IPS-20b (cell line): ENCODE data around the gene CDADC1.

Experiments
- H3K27ac ChIP-seq: one replicate; pipeline ENCODE4 v1.5.1; 2013; ENCODE audit warnings: low read length
- H3K27me3 ChIP-seq: 2 replicates; pipeline ENCODE4 v1.6.1; 2013; ENCODE audit warnings: mild to moderate bottlenecking, low read length, inconsistent platforms; ENCODE audit not compliant: insufficient read depth
- H3K36me3 ChIP-seq: 2 replicates; pipeline ENCODE4 v1.6.1; 2013; ENCODE audit warnings: low read depth, mild to moderate bottlenecking, inconsistent platforms, low read length, moderate library complexity; ENCODE audit not compliant: insufficient read depth
- H3K4me1 ChIP-seq: 2 replicates; pipeline ENCODE4 v1.6.1; 2013; ENCODE audit warnings: mild to moderate bottlenecking, control low read depth, inconsistent platforms, low read length, moderate library complexity; ENCODE audit not compliant: insufficient read depth
- H3K4me3 ChIP-seq: 2 replicates; pipeline ENCODE4 v1.5.1; 2013; ENCODE audit warnings: mild to moderate bottlenecking, low read length, inconsistent platforms
- H3K9ac ChIP-seq: 2 replicates; pipeline ENCODE4 v1.6.1; 2013; ENCODE audit warnings: low read depth, mild to moderate bottlenecking, inconsistent platforms, low read length, moderate library complexity
- H3K9me3 ChIP-seq: 2 replicates; pipeline ENCODE4 v1.6.1; 2013; ENCODE audit warnings: mild to moderate bottlenecking, low read depth, low read length, inconsistent platforms; ENCODE audit not compliant: insufficient read depth

The CDADC1 gene

DNA sequence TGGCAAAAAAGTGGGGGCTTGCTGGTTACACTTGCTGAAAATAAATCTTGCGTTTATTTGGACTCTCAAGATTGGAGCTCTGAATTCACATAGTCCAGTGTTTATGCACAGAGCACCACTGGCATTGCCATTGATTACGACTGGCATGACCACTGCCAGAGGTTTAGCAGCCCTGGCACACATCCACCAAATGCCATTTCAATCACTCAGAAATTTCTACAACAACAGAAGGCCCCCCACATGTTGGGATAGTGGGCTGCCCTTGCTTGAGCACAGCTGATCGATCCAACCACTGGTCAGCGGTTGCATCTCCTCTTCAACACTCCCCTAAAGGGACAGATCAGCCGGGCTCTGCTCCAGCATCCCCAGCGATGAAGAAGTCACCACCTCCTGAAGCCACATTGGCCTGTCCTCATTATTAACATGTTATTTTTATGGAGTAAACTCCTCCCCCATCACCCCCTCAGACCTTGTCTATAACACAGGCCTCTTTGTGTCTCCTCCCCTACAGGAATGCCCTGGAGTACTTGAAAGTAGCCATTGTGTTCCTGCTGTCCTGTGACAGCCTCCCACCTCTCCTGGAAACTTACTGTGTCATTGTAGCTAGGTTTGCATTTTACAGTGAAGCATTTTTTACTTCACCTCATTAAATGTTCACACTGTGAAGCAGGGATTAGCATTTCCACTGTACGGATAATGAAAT, 51.3 kb downstream of the CDADC1 start:
- Histone ChIP-seq H3K27ac (no peak overlapping the region), H3K36me3 (no peaks in the 10 kb centered on the region), H3K27me3 (no peaks in the 10 kb centered on the region), H3K9me3 (no peaks in the 10 kb centered on the region), H3K4me1 (no peaks in the 10 kb centered on the region), H3K4me3 (no peak overlapping the region), H3K9ac (no peak overlapping the region)

DNA sequence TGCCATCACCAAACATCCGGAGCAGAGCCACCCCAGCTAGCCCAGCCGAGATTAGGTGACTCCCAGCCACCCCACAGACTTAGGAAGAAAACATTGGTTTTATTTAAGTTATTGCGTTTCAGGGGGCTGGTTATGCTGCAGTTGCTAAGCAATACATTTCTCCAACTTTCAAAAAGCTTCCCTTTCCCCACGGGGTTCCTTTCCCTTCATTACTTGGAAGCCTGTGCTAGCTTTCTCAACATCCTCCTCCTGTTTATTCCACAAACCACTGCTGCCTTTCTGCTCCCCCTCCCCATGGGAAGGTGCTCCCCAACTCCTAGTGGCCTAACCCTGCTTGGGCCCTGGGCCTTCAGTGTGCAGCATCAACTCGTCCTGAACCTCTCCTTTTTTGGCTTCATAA, 52.6 kb downstream of the CDADC1 start:
- no peak overlapping the region for H3K27ac ChIP-seq
- H3K4me3 ChIP-seq = no peak overlapping the region
- no peak overlapping the region for H3K9ac ChIP-seq
- H3K9me3 ChIP-seq = no peaks in the 10 kb centered on the region
- no peaks in the 10 kb centered on the region for H3K4me1 ChIP-seq
- no peaks in the 10 kb centered on the region for H3K27me3 ChIP-seq
- H3K36me3 ChIP-seq = no peaks in the 10 kb centered on the region

DNA sequence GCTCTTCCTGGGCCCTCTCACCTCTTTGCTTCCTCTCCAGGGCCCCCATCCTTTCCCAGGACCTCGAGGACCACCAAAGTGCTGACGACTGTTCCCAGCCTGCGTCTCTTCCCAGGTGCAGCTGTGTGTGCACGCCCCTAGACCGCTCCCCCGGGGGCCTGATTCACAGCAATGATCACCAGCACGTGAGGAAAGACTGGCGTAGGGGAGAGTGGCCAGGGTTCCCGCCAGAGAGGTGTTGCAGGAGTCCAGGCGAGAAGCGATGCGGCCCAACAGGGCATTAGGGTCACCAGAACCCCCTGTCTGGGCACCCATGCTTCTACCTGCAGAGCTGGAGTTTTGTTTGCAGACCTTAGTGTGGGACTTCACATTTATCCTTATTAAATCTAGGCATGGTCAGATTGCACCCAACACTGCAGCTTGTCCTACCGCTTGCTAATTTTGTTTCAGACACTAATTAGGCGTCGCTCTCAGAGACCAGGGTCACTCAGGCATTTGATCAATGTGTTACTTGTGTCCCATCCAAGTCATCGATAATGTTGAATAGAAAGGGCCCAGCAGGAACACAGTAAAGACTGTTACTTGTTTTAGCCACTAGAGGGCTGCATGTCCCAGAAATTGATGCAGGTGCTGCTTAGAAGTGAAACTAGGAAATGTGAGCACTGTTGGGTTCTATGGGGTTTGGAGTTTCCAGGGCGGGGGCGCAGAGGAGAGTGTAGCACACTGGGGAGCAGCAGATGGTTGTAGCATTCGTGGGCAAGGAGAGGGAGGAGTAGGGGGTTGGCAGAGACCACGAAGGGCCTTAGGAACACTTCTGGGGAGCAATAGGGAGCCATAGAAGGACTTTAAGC, 53.2 kb downstream of the CDADC1 start:
- no peaks in the 10 kb centered on the region for H3K9me3 ChIP-seq
- no peaks in the 10 kb centered on the region for H3K36me3 ChIP-seq
- H3K9ac ChIP-seq = no peak overlapping the region
- no peak overlapping the region for H3K4me3 ChIP-seq
- H3K4me1 ChIP-seq = no peaks in the 10 kb centered on the region
- H3K27me3 ChIP-seq = no peaks in the 10 kb centered on the region
- H3K27ac ChIP-seq = no peak overlapping the region

DNA sequence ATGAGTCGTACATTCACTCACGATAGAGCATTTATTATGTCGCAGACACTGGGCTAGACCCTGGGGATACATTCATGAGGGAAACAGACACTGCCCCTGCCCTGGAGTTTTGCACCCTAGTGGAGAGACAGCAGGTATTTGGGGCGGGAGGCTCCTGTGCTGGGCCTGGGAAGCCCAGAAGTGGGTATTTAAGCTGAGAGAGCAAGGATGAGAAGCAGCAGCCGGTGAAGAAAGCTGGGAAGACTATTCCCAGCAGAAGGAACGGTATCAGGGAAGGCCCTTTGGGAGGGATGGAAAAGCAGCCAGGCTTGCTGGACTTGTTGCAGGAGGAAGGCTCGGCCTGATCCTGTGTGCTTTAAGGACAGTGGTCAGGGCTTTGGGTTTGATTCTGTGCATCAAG, 54.5 kb downstream of the CDADC1 start:
- Histone ChIP-seq H3K4me3 (no peak overlapping the region), H3K9ac (no peak overlapping the region), H3K27ac (no peak overlapping the region), H3K36me3 (no peaks in the 10 kb centered on the region), H3K4me1 (no peaks in the 10 kb centered on the region), H3K9me3 (no peaks in the 10 kb centered on the region), H3K27me3 (no peaks in the 10 kb centered on the region)

DNA sequence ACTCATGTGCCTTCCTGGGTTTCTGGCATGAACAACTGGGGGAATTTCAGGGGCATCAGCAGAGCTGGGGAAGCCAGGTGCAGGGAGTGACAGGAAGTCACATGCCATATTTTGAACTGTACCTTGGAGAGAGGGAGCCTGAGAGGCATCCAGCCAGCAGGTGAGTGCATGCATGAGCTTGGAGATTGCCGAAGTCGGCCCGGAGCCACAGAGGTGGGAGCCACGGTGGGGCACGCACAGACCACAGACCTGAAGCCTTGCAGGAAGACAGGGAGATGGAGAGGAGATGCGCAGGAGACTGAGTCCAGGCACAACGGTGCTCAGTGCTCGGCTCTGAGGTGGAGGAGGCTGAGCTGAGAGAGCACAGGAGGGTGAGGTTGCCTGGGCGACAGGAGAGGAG, 55.1 kb downstream of the CDADC1 start:
- no peaks in the 10 kb centered on the region for H3K9me3 ChIP-seq
- no peak overlapping the region for H3K27ac ChIP-seq
- H3K27me3 ChIP-seq = no peaks in the 10 kb centered on the region
- no peak overlapping the region for H3K4me3 ChIP-seq
- H3K36me3 ChIP-seq = no peaks in the 10 kb centered on the region
- no peaks in the 10 kb centered on the region for H3K4me1 ChIP-seq
- H3K9ac ChIP-seq = no peak overlapping the region

DNA sequence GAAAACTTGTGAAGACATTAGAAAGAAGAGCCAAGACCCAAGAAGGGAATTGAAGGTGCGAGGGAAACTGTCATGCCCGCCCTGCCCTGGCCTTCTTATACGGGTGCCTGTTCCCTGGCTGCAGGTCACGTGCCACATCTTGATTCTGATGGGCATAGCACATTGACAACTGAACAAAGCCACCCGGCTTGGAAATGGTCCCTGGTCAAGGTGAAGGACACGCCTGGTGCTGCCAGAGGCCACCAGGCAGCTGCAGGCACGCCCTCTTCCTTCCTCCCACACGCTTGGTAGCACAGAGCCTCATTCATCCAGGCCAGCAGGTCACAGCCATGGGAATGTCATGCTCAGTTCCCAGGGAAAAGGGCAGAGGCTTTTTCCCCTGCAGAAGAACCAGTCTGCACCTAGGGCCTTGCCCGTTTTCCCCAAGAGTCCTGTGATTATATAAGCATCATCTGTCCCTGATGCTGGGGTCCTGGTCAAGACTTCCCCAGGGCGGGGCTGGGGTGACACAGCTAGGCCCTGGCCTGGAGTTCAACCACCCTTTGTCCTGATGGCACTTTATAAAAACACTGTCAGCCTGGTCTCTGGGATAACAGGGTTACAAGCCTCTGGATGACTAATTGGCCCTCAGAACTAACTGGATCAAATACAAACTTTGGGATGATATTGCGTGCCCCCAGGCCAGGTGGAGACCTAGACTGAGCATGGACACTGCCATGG, 56.0 kb downstream of the CDADC1 start:
- H3K9me3 ChIP-seq = no peaks in the 10 kb centered on the region
- H3K9ac ChIP-seq = no peak overlapping the region
- no peak overlapping the region for H3K27ac ChIP-seq
- H3K36me3 ChIP-seq = no peaks in the 10 kb centered on the region
- no peaks in the 10 kb centered on the region for H3K27me3 ChIP-seq
- H3K4me3 ChIP-seq = no peak overlapping the region
- no peaks in the 10 kb centered on the region for H3K4me1 ChIP-seq

DNA sequence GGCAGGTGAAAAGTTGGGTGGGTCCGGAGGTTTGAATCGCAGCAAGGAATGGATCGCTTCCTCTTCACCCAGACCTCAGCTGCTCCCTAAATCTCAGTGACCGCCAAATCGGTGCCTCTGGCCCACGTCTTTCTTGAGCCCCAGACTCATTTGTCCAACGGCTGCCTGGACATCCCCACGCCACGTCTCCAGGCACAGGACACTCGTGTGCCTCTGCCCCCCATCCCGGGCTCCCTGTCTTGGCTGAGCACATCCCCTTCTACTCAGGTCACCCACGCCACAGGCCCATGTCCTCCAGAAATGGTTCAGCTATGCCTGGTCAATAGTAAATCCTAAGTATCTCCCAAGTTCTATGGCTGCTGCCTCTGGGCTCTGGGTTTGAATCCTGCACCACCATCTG, 56.6 kb downstream of the CDADC1 start:
- Histone ChIP-seq H3K4me1 (no peaks in the 10 kb centered on the region), H3K9ac (no peak overlapping the region), H3K36me3 (no peaks in the 10 kb centered on the region), H3K9me3 (no peaks in the 10 kb centered on the region), H3K4me3 (no peak overlapping the region), H3K27ac (no peak overlapping the region), H3K27me3 (no peaks in the 10 kb centered on the region)

DNA sequence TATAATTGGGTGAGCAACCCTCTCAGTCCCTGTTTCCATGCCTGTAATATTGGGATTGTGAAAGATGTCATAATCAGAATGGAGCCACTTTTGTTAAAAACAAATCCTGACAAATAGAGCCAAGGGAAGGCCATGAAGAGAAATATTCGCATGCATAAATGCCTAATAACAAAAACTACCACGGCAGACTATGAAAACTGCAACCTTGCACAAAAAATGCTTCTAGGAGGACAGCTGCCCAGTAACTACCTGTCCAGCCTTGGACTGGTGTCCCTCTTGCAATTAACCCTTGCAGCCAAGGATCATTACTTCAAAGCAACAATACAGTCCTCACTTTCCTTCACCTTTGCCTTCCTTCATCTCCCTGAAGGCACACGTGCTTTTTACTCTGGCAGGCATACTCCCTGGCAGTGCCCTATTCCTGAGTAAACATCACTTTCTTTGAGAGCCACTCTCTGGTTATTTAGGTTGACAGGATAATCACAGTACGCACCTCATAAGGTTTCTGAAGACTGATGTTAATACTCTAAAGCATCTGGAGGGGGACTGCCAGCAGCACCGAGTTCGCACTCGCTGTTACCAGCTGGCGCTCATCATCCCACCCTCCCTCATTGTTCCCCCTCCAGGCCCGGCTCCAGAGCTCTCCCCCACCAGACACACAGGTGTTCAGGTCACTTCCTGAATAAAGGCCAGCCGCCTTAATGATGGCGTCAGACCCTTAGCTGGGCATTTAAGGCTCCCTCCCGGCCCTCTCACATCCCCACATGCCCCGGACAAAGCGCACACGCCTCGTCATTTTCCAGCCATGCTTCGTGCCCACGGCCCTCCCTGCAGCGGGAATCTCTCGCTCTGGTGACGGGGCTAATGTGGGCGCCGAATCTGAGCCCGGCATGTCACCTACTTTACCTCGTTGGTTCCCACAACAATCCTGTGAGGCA, 57.3 kb downstream of the CDADC1 start:
- no peaks in the 10 kb centered on the region for H3K36me3 ChIP-seq
- no peak overlapping the region for H3K27ac ChIP-seq
- no peak overlapping the region for H3K4me3 ChIP-seq
- no peaks in the 10 kb centered on the region for H3K9me3 ChIP-seq
- no peaks in the 10 kb centered on the region for H3K4me1 ChIP-seq
- no peaks in the 10 kb centered on the region for H3K27me3 ChIP-seq
- no peak overlapping the region for H3K9ac ChIP-seq

DNA sequence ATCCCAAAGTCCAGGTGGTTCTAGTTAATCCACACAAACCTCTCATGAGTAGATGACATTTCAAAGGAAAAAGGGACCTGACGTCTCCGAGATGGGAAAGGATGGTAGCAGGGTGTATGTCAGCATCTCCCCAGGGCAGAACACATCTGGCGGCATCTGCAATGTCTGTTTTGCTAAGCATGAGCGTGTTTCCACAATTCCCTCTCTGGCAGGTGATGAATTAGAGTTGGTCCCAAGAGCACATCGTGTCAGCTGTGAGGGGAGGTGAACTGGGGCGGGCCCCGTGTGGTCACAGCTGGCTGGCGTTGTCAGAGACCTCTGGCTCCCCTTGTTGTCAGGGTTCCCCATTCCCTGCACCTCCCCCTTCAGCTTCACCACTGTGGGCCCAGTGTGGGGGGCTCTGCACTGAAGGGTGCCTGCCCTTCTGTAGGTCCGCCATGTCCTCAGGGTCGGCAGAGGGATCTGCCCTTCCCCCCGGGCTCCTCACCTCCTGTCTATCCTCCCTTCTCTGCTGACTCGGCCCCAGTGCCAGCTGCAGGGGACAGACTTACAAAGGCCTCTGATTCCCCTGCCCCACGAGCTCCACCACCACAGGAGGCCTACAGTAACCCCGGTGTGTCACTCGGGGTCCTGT, 58.2 kb downstream of the CDADC1 start:
- H3K9me3 ChIP-seq = no peaks in the 10 kb centered on the region
- H3K4me1 ChIP-seq = no peaks in the 10 kb centered on the region
- H3K27ac ChIP-seq = no peak overlapping the region
- no peaks in the 10 kb centered on the region for H3K36me3 ChIP-seq
- no peaks in the 10 kb centered on the region for H3K27me3 ChIP-seq
- no peak overlapping the region for H3K9ac ChIP-seq
- no peak overlapping the region for H3K4me3 ChIP-seq

DNA sequence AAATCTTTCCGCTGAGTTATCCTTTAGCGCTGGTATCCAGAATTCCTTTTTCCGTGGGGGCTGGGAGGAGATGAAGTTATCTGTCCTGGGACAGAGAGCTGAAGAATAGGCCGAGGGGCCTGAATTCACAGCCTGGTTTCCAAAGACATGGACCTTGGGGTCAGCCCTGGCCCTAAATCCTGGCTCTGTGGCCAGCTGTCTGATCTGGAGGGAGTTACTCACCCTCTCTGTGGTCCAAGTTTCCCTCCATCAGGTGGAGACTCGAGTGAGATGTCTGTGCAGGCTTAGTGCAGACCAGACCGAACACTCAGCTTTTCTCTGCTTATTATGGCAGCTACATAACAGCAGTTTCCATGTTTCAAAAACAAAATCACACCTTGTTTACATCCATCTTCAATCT, 59.6 kb downstream of the CDADC1 start:
- Histone ChIP-seq H3K36me3 (no peaks in the 10 kb centered on the region), H3K4me1 (no peaks in the 10 kb centered on the region), H3K9ac (no peak overlapping the region), H3K4me3 (no peak overlapping the region), H3K27me3 (no peaks in the 10 kb centered on the region), H3K27ac (no peak overlapping the region), H3K9me3 (no peaks in the 10 kb centered on the region)
